Measurements from ENCODE around the gene B4GAT1. TPM values are rescaled to one million over a fixed set of nuclear protein-coding genes. Genes with fewer than 3 reads are reported as not detected.

The B4GAT1 gene
- total and polyA plus RNA-seq, 10 of the 15 experiments (the other 5 are each of a cell fraction or from before 2014, with no cell fraction given): 0.55 to 11.1 (median 4.3) TPM

GRCh38 chr11:66328302-66329144 lies 18.9 kb downstream of the B4GAT1 start (continued):
- peak; percentile 81 for TF ChIP-seq RAD21 (IDR thresholded peaks at IDR 0.05; ENCODE audit: insufficient read depth, low read depth, low read length)
- no peak for TF ChIP-seq FOXK2 (IDR thresholded peaks at IDR 0.05)
- no peak for TF ChIP-seq BCL3 (IDR thresholded peaks at IDR 0.05; ENCODE audit: borderline replicate concordance, insufficient read depth, low read depth, low read length, poor library complexity, severe bottlenecking)
- no peak for TF ChIP-seq RELB (IDR thresholded peaks at IDR 0.05; ENCODE audit: low read depth)
- no peak for TF ChIP-seq KDM1A (IDR thresholded peaks at IDR 0.05; ENCODE audit: borderline replicate concordance)
- no peak for TF ChIP-seq E2F8 (IDR thresholded peaks at IDR 0.05; ENCODE audit: low read depth, partially characterized antibody)
- TF ChIP-seq ATF2 (IDR thresholded peaks at IDR 0.05; ENCODE audit: low read length): no peak
- TF ChIP-seq SUPT20H (IDR thresholded peaks at IDR 0.05; ENCODE audit: borderline replicate concordance, control insufficient read depth, low read depth, low read length): no peak
- no peak for TF ChIP-seq NFYA (IDR thresholded peaks at IDR 0.05; ENCODE audit: borderline replicate concordance, low read depth, low read length)
- no peak for TF ChIP-seq BCL11A (IDR thresholded peaks at IDR 0.05; ENCODE audit: low read depth, low read length)
- peak; percentile 58; the same call in 1 of the 2 replicates for TF ChIP-seq IKZF1 (conservative IDR thresholded peaks at IDR 0.05)
- no peak for TF ChIP-seq JUND (IDR thresholded peaks at IDR 0.05; ENCODE audit: low read depth, low read length)
- no peak for TF ChIP-seq BACH1 (IDR thresholded peaks at IDR 0.05; ENCODE audit: borderline replicate concordance)
- TF ChIP-seq ZNF687 (IDR thresholded peaks at IDR 0.05): no peak
